OCI-LY1 (cell line): ENCODE measurements around the gene CLDND2.

Experiments
- EZH2 ChIP-seq: fragments of 200-600 bp; sonication (generic), shearing (Covaris generic); IDR thresholded peaks from 2 replicates; pipeline ENCODE4 v1.8.0; 2017; ENCODE audit warnings: borderline replicate concordance, mixed run types, mild to moderate bottlenecking, antibody characterized with exemption, low read length, moderate library complexity, mixed read lengths
- TF ChIP-seq, protein P1 (sequence below): fragments of 200-600 bp; sonication (generic), shearing (Covaris generic); IDR thresholded peaks from 2 replicates; pipeline ENCODE4 v1.5.1; 2017; ENCODE audit warnings: mild to moderate bottlenecking, antibody characterized with exemption, low read length, moderate library complexity, mixed read lengths

DNA sequence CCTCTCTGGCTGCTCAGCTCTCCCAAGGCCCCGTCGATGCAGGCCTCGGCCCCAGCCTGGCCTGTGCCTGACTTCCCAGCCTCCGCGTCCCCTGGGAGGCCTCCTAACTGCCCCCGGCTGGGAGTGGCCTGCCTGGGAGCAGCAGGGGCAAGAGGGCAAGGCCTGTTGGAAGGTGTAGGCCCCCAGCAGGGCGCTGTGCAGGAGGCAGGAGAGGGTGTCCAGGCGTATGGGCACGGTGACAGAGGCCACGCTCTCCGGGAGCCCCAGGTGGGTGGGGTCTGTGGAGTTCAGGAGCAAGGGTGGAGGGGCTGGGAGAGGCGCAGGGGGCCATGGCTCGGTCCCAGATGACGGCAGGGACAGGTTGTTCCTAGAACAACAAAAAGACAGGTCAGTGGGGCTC, 20.3 kb upstream of the CLDND2 start:
- TF ChIP-seq, protein P1, sequence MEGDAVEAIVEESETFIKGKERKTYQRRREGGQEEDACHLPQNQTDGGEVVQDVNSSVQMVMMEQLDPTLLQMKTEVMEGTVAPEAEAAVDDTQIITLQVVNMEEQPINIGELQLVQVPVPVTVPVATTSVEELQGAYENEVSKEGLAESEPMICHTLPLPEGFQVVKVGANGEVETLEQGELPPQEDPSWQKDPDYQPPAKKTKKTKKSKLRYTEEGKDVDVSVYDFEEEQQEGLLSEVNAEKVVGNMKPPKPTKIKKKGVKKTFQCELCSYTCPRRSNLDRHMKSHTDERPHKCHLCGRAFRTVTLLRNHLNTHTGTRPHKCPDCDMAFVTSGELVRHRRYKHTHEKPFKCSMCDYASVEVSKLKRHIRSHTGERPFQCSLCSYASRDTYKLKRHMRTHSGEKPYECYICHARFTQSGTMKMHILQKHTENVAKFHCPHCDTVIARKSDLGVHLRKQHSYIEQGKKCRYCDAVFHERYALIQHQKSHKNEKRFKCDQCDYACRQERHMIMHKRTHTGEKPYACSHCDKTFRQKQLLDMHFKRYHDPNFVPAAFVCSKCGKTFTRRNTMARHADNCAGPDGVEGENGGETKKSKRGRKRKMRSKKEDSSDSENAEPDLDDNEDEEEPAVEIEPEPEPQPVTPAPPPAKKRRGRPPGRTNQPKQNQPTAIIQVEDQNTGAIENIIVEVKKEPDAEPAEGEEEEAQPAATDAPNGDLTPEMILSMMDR: no peak
- TF ChIP-seq EZH2: no peak
